ENCODE results near the gene HOXD9. TPM values are rescaled to one million over a fixed set of nuclear protein-coding genes. Genes with fewer than 3 reads are reported as not detected.

Gene HOXD9
- total RNA-seq, 1 donor from 2014 or later, result 6.1 TPM

GRCh38 chr2:176085861-176086771 is 36.4 kb upstream of the HOXD9 start:
- no peak for DNase-seq (ENCODE audit: low spot score)

DNA sequence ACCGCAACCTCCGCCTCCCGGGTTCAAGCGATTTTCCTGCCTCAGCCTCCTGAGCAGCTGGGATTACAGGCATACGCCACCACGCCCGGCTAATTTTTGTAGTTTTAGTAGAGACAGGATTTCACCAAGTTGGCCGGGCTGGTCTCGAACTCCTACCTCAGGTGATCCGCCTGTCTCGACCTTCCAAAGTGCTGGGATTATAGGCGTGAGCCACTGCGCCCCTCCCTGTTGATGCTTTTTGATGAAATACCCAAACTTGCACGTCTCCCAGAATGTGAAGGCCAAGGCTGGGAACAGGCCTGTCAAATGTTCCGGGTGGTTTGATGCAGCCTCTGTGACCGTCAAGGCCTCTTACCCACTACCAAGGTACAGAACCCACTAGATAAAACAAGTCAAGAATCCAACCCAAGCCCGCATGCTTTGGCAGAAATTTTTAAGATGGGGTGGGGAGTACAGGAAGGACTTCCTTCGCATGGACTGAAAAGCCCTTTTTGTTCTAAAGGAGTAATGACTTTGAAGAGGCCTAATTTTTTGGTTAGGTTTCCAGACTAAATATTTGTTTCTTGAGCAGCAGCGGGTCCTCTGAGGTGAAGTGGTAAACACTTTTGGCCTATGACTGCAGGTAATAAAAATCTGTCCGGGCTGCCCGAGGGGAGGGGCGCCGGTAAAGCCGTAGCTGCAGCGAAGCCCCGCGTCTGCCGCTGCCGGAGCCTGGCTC is 35.0 kb upstream of the HOXD9 start:
- no peak for DNase-seq (ENCODE audit: low spot score)

DNA sequence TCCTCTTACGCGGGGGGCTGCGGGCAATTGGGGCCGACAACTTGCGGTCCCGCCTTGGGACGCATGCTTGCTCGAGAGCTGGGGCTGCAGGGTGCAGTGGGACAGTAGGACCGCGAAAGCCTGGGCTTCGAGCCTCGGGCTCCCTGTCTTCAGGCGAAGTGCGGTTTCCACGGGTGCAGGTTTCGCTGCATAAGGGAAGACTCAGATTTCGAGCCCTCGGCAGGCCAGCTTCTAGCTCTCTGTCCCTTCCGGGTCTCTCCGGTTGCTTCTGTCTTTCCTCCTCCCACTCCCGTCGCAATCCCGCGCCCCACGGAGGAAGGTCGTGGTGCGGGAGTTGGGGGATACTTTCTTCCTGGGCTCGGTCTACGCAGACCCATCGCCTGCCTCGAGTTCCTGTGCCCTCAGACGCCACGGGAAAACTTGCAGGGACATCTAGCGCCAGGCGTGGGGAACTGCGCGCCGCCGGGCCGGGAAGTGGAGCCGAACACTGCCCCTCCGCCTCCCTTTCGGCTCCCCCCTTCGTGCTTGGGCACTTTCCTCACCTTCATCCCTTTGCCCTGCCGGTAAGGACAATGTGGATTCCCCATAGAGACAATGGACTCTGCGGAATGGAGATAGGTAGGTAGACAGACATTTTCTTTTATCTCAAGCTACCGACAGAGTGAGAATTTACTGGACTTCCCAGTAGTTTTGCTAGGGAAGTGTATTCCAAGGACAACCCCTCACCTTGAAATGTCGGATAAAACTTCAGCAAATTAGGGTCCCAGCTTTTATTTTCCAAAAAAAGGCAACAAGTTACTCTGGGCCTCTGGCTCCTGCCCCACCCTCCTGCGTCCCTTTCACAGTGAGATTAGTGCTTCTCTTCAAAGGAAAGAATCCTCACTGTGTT is 34.2 kb upstream of the HOXD9 start:
- DNase-seq (ENCODE audit: low spot score), result no peak

DNA sequence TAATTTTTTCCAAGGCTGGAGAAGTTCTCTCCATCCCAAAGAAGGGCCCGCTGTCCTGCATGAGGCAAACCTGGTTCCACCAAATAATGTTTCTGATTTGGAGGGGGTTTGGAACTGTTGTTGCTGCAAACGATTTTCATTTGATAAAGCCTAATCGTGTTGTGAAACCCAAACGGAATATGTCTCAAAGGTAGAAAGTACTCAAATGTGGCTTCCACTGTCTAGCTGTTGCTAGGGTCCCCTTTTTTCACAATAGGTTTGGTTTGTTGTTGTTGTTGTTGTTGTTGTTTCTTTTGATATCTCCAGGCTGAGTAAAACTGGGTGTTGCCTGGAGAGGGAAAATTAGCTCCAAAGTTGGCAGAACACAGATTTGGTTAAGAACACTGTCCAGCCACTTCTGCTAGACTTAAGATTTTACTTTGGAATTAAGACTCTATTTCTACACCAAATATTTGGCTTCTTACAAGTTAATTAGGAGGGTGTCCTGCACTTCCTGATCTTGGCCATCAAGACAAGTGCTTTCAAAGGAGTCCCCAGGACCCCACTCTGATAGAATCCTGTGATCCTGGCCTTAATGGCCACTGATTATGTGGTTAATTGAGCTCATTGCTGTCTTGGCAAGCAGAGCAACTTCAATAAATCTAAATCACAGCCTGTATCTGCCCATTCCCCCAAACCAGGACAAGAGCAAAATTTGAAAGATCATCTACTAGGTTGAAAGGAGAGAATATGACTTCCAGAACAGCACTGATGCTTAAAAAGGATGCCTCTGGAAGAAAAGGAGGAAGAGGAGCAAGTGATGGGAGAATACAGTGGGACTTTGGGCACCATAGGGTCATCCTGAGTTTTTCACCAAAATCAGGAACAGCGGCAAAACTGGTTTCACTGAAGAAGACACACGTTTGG is 33.3 kb upstream of the HOXD9 start:
- DNase-seq (ENCODE audit: low spot score), result no peak

GRCh38 chr2:176089843-176090395 is 32.6 kb upstream of the HOXD9 start:
- DNase-seq (ENCODE audit: low spot score), result no peak

GRCh38 chr2:176090862-176091261 is 31.7 kb upstream of the HOXD9 start:
- no peak for DNase-seq (ENCODE audit: low spot score)

DNA sequence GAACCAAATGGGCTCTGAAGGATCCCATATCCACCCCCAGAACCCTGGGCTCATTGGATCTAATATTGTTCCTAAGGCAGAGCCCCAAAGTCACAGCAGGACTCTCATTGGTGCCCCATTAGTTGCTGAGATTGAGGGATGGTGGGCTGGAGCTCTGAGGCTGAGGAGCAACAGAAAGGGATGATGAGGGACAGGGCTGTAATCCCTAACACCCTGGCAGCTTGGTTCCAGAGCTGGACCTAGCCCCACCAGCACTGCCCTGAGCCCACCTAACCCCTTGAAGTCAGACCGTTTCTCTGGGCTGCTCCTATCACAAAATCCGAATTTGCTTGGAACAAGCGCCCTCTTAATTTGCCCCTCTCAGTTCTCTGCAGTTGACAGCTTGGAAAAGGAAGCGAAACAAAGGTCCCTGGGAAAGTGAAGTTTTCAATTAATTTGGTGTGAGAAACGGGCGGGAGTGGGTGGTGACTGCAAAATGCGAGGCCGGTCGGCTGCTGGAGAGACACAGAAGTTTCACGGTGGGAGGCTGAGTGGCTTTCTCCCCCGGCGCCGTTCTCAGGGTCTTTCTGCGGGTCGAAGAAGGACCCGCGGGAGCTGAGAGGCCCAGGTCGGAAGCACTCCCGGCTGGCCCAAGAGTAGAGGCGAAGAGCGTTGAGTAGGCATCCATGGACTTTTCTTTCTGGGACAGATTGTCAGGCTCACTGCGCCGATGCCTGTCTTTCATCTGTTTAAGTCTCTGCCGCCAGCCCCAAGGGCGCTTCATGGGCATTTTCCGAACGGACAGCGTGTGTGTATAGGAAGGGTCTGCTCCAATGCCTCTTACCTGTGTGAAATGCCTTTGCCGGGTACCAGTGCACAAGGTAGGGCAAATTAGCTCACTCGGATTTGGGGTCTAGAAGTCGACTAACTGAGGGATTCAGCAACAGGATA is 30.9 kb upstream of the HOXD9 start:
- DNase-seq (ENCODE audit: low spot score), result no peak

- no peak for DNase-seq (ENCODE audit: low spot score)
Measured at GRCh38 chr2:176092270-176093144, 30.0 kb upstream of the HOXD9 start, which contains the start of gene HOXD13. HOXD13 (plus strand) TSS chr2:176092721; CDS start chr2:176092891, 170 bp downstream.

DNA sequence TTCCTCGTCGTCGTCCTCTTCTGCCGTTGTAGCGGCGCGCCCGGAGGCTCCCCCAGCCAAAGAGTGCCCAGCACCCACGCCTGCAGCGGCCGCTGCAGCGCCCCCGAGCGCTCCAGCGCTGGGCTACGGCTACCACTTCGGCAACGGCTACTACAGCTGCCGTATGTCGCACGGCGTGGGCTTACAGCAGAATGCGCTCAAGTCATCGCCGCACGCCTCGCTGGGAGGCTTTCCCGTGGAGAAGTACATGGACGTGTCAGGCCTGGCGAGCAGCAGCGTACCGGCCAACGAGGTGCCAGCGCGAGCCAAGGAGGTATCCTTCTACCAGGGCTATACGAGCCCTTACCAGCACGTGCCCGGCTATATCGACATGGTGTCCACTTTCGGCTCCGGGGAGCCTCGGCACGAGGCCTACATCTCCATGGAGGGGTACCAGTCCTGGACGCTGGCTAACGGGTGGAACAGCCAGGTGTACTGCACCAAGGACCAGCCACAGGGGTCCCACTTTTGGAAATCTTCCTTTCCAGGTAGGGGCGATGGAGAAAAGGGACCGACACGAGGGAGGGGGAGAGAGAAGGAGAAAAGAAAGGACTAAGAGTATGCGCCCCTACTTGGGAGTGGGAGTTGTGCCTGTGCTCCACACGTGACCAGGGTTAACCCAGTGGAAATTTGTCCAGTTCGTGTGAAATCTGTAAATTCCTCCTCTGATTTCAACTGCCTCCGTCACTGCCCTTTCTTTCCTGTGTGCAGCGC is 29.2 kb upstream of the HOXD9 start:
- DNase-seq (ENCODE audit: low spot score), result no peak

DNA sequence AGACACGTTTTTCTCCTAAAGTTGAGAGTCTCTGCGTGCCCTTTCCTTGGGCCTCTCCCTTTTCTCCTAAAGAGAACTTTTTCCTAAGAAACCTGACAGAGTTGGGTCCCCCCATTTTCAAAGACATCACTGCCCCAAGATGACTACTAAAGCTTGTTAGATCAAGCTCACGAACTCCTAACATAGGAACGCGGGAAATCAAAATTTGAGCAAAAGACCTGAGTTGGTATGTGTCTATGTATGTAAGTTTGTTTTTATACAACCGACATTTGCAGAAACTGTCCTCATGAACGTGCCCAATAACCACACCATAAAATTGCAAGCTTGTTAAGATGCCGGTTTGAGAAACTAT is 28.6 kb upstream of the HOXD9 start:
- DNase-seq (ENCODE audit: low spot score), result no peak

DNA sequence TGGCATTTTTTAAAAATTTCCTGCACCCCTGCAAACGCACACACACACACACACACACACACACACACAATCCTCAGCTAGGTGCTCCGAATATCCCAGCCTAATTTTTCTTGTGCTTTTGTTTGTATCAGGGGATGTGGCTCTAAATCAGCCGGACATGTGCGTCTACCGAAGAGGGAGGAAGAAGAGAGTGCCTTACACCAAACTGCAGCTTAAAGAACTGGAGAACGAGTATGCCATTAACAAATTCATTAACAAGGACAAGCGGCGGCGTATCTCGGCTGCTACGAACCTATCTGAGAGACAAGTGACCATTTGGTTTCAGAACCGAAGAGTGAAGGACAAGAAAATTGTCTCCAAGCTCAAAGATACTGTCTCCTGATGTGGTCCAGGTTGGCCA is 28.2 kb upstream of the HOXD9 start:
- no peak for DNase-seq (ENCODE audit: low spot score)

GRCh38 chr2:176095421-176095820 is 27.1 kb upstream of the HOXD9 start:
- DNase-seq (ENCODE audit: low spot score), result no peak

GRCh38 chr2:176096243-176096985 is 26.1 kb upstream of the HOXD9 start:
- no peak for DNase-seq (ENCODE audit: low spot score)

GRCh38 chr2:176096986-176097819 is 25.3 kb upstream of the HOXD9 start:
- peak; percentile 89 for DNase-seq (ENCODE audit: low spot score)

DNA sequence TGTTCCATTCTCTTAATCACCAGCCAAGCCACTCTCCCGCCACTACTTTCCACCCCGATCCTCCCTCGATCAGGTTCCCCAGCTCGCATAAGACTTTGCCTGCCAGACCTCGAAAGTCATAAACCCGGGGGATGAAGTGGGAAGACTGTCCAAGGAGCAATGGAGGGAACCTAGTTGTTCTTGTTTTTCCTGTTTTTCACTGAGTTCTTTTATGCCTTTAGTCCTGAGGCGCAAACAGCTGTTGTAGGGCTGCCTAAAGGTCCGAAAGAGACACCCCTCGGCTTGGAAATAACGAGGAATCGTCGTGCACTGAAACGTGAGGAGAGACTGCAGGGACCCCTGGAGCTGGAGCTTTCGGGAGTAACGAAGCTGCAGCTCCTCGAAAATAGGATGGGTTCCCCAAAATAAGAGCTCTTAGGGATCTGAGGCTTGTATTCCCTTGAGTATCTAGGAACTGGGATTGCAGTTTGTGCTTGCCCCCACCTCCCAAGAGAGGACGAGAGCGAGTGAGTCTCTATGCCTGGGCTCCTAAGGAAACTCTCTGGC is 24.6 kb upstream of the HOXD9 start:
- DNase-seq (ENCODE audit: low spot score), result no peak

Measured in mesenteric fat pad (tissue), 1 donor.